A673 (cell line): ENCODE measurements around the gene ARNT2. TPM values are rescaled to one million over a fixed set of nuclear protein-coding genes. Genes with fewer than 3 reads are reported as not detected.

ENCODE experiments used
- BruUV-seq: library from RNA; stranded (reverse); fragments of 400-500 nt; replicated peaks from 2 replicates; lab custom pipeline; 2021; lab: Mats Ljungman, UMichigan
- CTCF ChIA-PET: fragments of 300-600 bp; sonication (Branson Sonifier 250); formaldehyde crosslinking; loops from one replicate; lab custom pipeline; 2022; ENCODE audit warnings: antibody characterized with exemption; lab: Charles Lee
- POLR2A ChIA-PET: fragments of 300-600 bp; sonication (Branson Sonifier 250); formaldehyde crosslinking; loops from one replicate; lab custom pipeline; 2022; ENCODE audit warnings: antibody characterized with exemption; ENCODE audit not compliant: low non-redundant PET; lab: Charles Lee
- DNase-seq: peaks from one replicate; pipeline ENCODE4 v3.0.0-alpha.2; 2015; ENCODE audit warnings: low spot score
- H3K27ac ChIP-seq: fragments of 200-600 bp; sonication (generic); 2 replicates; pipeline ENCODE4 v1.5.1; 2016; ENCODE audit warnings: mixed run types, low read depth, mild to moderate bottlenecking, mixed read lengths, antibody characterized with exemption, low read length; ENCODE audit not compliant: poor library complexity, severe bottlenecking
- H3K27me3 ChIP-seq: fragments of 200-600 bp; sonication (generic); replicated peaks from 2 replicates; pipeline ENCODE4 v1.6.1; 2017; ENCODE audit warnings: mixed run types, low read depth, mild to moderate bottlenecking, mixed read lengths, antibody characterized with exemption, low read length; ENCODE audit not compliant: insufficient read depth, poor library complexity
- H3K36me3 ChIP-seq: fragments of 200-600 bp; sonication (generic); 2 replicates; pipeline ENCODE4 v1.6.1; 2016; ENCODE audit warnings: mixed run types, mild to moderate bottlenecking, mixed read lengths, antibody characterized with exemption, low read length; ENCODE audit not compliant: insufficient read depth, poor library complexity, severe bottlenecking
- H3K4me1 ChIP-seq: fragments of 200-600 bp; sonication (generic); 2 replicates; pipeline ENCODE4 v1.6.1; 2017; ENCODE audit warnings: mixed run types, mild to moderate bottlenecking, mixed read lengths, antibody characterized with exemption, low read length; ENCODE audit not compliant: insufficient read depth, poor library complexity, severe bottlenecking
- H3K4me3 ChIP-seq: fragments of 200-600 bp; sonication (generic); 2 replicates; pipeline ENCODE4 v1.5.1; 2016; ENCODE audit warnings: low read depth, mixed run types, mild to moderate bottlenecking, mixed read lengths, low read length; ENCODE audit not compliant: poor library complexity, severe bottlenecking
- H3K9me3 ChIP-seq: fragments of 200-600 bp; sonication (generic); 2 replicates; pipeline ENCODE4 v1.6.1; 2016; ENCODE audit warnings: mixed run types, low read depth, mild to moderate bottlenecking, mixed read lengths, antibody characterized with exemption, low read length; ENCODE audit not compliant: poor library complexity, severe bottlenecking
- EZH2 ChIP-seq: fragments of 200-600 bp; sonication (generic); IDR thresholded peaks from 2 replicates; pipeline ENCODE4 v1.6.1; 2017; ENCODE audit warnings: borderline replicate concordance, low read depth, mild to moderate bottlenecking, mixed read lengths, antibody characterized with exemption, low read length; ENCODE audit not compliant: poor library complexity, severe bottlenecking
- intact Hi-C: fragments of 100-400 bp; cut with micrococcal nuclease; formaldehyde crosslinking; loops from one replicate; pipeline ENCODE4 v1.10.0; 2022; ENCODE audit not compliant: unreplicated experiment
- total RNA-seq: library from RNA; stranded (reverse); gene quantifications from 2 replicates; pipeline ENCODE4 v1.2.3, GENCODE V29; 2021
- TF ChIP-seq, protein P1 (sequence below): fragments of 300-800, 200-600 bp; sonication (generic); conservative IDR thresholded peaks from 2 replicates; pipeline ENCODE4 v1.5.1; 2017; ENCODE audit warnings: low read depth, mild to moderate bottlenecking, antibody characterized with exemption, low read length, moderate library complexity, mixed read lengths

Gene ARNT2
- total RNA-seq, 1 experiment from 2014 or later: 2.1 TPM

GRCh38 chr15:80578206-80578595, 174.0 kb downstream of the ARNT2 start:
- H3K27me3 ChIP-seq: no peaks in the 10 kb centered on the region
- intact Hi-C loops: no loop called here
- H3K27ac ChIP-seq: no peak overlapping the region
- CTCF ChIA-PET: no interaction called here
- BruUV-seq: no TSS peak
- no peaks in the 10 kb centered on the region for H3K9me3 ChIP-seq
- no peaks in the 10 kb centered on the region for H3K36me3 ChIP-seq
- TF ChIP-seq EZH2: no peak
- TF ChIP-seq, protein P1, sequence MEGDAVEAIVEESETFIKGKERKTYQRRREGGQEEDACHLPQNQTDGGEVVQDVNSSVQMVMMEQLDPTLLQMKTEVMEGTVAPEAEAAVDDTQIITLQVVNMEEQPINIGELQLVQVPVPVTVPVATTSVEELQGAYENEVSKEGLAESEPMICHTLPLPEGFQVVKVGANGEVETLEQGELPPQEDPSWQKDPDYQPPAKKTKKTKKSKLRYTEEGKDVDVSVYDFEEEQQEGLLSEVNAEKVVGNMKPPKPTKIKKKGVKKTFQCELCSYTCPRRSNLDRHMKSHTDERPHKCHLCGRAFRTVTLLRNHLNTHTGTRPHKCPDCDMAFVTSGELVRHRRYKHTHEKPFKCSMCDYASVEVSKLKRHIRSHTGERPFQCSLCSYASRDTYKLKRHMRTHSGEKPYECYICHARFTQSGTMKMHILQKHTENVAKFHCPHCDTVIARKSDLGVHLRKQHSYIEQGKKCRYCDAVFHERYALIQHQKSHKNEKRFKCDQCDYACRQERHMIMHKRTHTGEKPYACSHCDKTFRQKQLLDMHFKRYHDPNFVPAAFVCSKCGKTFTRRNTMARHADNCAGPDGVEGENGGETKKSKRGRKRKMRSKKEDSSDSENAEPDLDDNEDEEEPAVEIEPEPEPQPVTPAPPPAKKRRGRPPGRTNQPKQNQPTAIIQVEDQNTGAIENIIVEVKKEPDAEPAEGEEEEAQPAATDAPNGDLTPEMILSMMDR: no peak
- no peak for DNase-seq
- POLR2A ChIA-PET: no interaction called here
- no peak overlapping the region for H3K4me3 ChIP-seq
- H3K4me1 ChIP-seq: no peaks in the 10 kb centered on the region

DNA sequence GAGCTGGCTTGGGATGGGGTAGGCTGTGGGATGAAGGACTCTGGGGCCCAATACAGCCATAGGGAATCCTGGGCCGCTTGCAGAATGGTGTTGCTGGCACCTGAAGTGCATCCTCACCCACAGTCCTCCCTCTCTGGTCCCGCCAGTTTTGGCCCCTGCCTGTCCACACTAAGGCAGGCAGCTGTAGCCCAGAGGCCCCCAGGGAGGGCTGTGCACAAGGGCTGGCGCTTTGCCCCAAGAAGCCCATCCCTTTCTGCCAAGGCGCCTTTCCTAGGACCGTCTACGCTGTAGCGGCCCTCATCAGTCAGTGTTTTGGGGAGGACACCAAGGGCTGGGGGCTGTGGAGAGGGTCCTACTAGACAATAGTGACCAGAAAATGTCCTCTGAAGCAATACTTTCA, 174.7 kb downstream of the ARNT2 start:
- intact Hi-C loops: no loop called here

DNA sequence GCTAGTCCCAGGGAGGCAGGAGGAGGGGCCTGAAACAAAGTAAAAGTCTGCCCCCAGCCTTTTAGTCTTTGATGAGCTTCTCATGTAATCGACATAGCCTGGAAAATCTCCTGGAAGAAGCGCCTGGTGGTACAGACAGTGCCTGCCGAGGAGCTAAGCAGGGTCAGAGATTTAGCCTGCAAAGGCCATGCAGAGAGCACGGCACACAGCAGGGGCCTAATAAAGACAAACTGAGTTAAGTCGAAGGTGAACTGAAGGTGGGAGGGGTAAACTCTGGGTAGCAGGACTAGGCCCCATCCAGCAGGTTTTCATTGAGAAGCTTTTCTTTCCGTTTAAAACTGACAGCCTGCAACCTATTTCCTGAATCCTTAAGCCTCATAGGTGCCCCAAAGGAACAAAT, 175.4 kb downstream of the ARNT2 start:
- Histone ChIP-seq H3K4me1 (no peaks in the 10 kb centered on the region), H3K27me3 (no peaks in the 10 kb centered on the region), H3K9me3 (no peaks in the 10 kb centered on the region), H3K4me3 (no peak overlapping the region), H3K27ac (no peak overlapping the region), H3K36me3 (no peaks in the 10 kb centered on the region)
- POLR2A ChIA-PET: no interaction called here
- CTCF ChIA-PET: no interaction called here
- no TSS peak for BruUV-seq
- intact Hi-C loops: no loop called here
- TF ChIP-seq EZH2: no peak
- TF ChIP-seq, protein P1: no peak
- no peak for DNase-seq

More for the DNA sequence above, 174.7 kb downstream of the ARNT2 start:
- H3K27me3 ChIP-seq: no peaks in the 10 kb centered on the region
- POLR2A ChIA-PET: no interaction called here
- no peaks in the 10 kb centered on the region for H3K9me3 ChIP-seq
- no peak for DNase-seq
- H3K27ac ChIP-seq: no peak overlapping the region
- no peak overlapping the region for H3K4me3 ChIP-seq
- TF ChIP-seq EZH2: no peak
- TF ChIP-seq, protein P1: no peak
- no TSS peak for BruUV-seq
- no peaks in the 10 kb centered on the region for H3K36me3 ChIP-seq
- CTCF ChIA-PET: no interaction called here
- H3K4me1 ChIP-seq: no peaks in the 10 kb centered on the region
